PC-9 (cell line): ENCODE measurements around the gene SGSH. TPM values are rescaled to one million over a fixed set of nuclear protein-coding genes. Genes with fewer than 3 reads are reported as not detected.
A peak's percentile ranks its signal among the peaks of the same experiment; 100 is the strongest.

Source experiments
- BruUV-seq: library from RNA; stranded (reverse); fragments of 400-500 nt; replicated peaks from 2 replicates; lab custom pipeline; 2021; lab: Mats Ljungman, UMichigan
- CTCF ChIA-PET: fragments of 300-600 bp; sonication (Branson Sonifier 250); formaldehyde crosslinking; loops from one replicate; lab custom pipeline; 2022; ENCODE audit warnings: antibody characterized with exemption; lab: Charles Lee
- POLR2A ChIA-PET: fragments of 300-600 bp; sonication (Branson Sonifier 250); formaldehyde crosslinking; loops from one replicate; lab custom pipeline; 2022; ENCODE audit warnings: antibody characterized with exemption; ENCODE audit not compliant: unreplicated experiment; lab: Charles Lee
- DNase-seq, 2 experiments: peaks; one replicate each; pipeline versions ENCODE4 v3.0.0 to v3.0.0-alpha.2; 2015 to 2022; ENCODE audit warnings: mixed read lengths in 1 of 2
- H2AFZ ChIP-seq: fragments of 200-600 bp; sonication (generic); 2 replicates; pipeline ENCODE4 v1.8.1; 2017; ENCODE audit warnings: antibody characterized with exemption
- H3F3A ChIP-seq: fragments of 200-600 bp; sonication (generic); 2 replicates; pipeline ENCODE4 v1.8.1; 2017; ENCODE audit warnings: antibody characterized with exemption, mild to moderate bottlenecking, low read depth; ENCODE audit not compliant: insufficient read depth
- H3K27ac ChIP-seq: fragments of 200-600 bp; sonication (generic); 2 replicates; pipeline ENCODE4 v1.6.1; 2016; ENCODE audit warnings: mixed run types
- H3K27me3 ChIP-seq: fragments of 200-600 bp; sonication (generic); 2 replicates; pipeline ENCODE4 v1.6.1; 2016; ENCODE audit warnings: low read depth, mixed run types; ENCODE audit not compliant: insufficient read depth
- H3K36me3 ChIP-seq: fragments of 200-600 bp; sonication (generic); 2 replicates; pipeline ENCODE4 v1.6.1; 2016; ENCODE audit warnings: low read depth, mixed run types
- H3K4me1 ChIP-seq: fragments of 200-600 bp; sonication (generic); replicated peaks from 2 replicates; pipeline ENCODE4 v1.6.1; 2016; ENCODE audit warnings: mixed run types; ENCODE audit not compliant: insufficient read depth
- H3K4me2 ChIP-seq: fragments of 200-600 bp; sonication (generic); 2 replicates; pipeline ENCODE4 v1.6.1; 2017; ENCODE audit warnings: mixed run types
- H3K4me3 ChIP-seq: fragments of 200-600 bp; sonication (generic); 2 replicates; pipeline ENCODE4 v1.6.1; 2016; ENCODE audit warnings: mixed run types
- H3K79me2 ChIP-seq: fragments of 200-600 bp; sonication (generic); 2 replicates; pipeline ENCODE4 v1.6.1; 2017; ENCODE audit warnings: low read depth, mixed run types
- H3K9me2 ChIP-seq: fragments of 200-600 bp; sonication (generic); 2 replicates; pipeline ENCODE4 v1.8.1; 2017; ENCODE audit warnings: mild to moderate bottlenecking; ENCODE audit not compliant: insufficient read depth
- H3K9me3 ChIP-seq: fragments of 200-600 bp; sonication (generic); 2 replicates; pipeline ENCODE4 v1.8.1; 2016; ENCODE audit warnings: low read depth; ENCODE audit not compliant: insufficient read depth
- H4K20me1 ChIP-seq: fragments of 200-600 bp; sonication (generic); 2 replicates; pipeline ENCODE4 v1.8.1; 2017; ENCODE audit not compliant: insufficient read depth
- EZH2 ChIP-seq: fragments of 200-600 bp; sonication (generic); IDR thresholded peaks from 2 replicates; pipeline ENCODE4 v1.8.0; 2017; ENCODE audit warnings: antibody characterized with exemption, low read depth
- intact Hi-C: fragments of 100-400 bp; cut with micrococcal nuclease; formaldehyde crosslinking; loops from one replicate; pipeline ENCODE4 v1.10.0; 2022; ENCODE audit not compliant: unreplicated experiment
- total RNA-seq: library from RNA; stranded (reverse); gene quantifications from 2 replicates; pipeline ENCODE4 v1.2.3, GENCODE V29; 2021
- TF ChIP-seq, protein P1 (sequence below): fragments of 200-600 bp; sonication (generic); conservative IDR thresholded peaks from 2 replicates; pipeline ENCODE4 v1.6.1; 2017; ENCODE audit warnings: mixed run types, antibody characterized with exemption, mild to moderate bottlenecking, moderate library complexity

The SGSH gene
- total RNA-seq, 1 experiment from 2014 or later = 28.4 TPM

DNA sequence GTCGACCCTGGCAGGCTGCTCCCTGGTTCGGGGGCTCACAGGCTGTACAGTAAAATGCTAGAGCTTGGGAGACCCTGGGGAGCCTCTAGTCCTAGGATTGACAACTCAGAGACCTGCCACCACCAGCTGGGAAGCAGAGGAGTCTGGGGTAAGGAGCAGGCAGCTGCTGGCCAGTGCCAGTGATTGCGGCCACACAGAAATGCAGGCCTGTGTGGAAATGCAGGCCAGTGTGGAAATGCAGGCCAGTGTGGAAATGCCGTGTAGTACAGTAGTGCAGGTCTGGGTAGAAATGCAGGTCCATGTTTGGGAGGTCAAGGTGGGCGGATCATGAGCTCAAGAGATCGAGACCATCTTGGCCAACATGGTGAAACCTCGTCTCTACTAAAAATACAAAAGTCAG, 23.5 kb downstream of the SGSH start:
- no TSS peak for BruUV-seq
- Histone ChIP-seq H4K20me1 (no peaks in the 10 kb centered on the region), H3K79me2 (no peaks in the 10 kb centered on the region), H3K36me3 (no peaks in the 10 kb centered on the region), H3K27me3 (no peaks in the 10 kb centered on the region), H3K4me3 (no peak overlapping the region), H3F3A (no peaks in the 10 kb centered on the region), H3K27ac (no peak overlapping the region), H3K4me1 (no peaks in the 10 kb centered on the region), H3K9me3 (no peaks in the 10 kb centered on the region), H2AFZ (no peak overlapping the region), H3K4me2 (no peak overlapping the region), H3K9me2 (no peaks in the 10 kb centered on the region)
- CTCF ChIA-PET = no interaction called here
- POLR2A ChIA-PET = no interaction called here
- DNase-seq = no peak
- no peak for TF ChIP-seq EZH2
- TF ChIP-seq, protein P1, sequence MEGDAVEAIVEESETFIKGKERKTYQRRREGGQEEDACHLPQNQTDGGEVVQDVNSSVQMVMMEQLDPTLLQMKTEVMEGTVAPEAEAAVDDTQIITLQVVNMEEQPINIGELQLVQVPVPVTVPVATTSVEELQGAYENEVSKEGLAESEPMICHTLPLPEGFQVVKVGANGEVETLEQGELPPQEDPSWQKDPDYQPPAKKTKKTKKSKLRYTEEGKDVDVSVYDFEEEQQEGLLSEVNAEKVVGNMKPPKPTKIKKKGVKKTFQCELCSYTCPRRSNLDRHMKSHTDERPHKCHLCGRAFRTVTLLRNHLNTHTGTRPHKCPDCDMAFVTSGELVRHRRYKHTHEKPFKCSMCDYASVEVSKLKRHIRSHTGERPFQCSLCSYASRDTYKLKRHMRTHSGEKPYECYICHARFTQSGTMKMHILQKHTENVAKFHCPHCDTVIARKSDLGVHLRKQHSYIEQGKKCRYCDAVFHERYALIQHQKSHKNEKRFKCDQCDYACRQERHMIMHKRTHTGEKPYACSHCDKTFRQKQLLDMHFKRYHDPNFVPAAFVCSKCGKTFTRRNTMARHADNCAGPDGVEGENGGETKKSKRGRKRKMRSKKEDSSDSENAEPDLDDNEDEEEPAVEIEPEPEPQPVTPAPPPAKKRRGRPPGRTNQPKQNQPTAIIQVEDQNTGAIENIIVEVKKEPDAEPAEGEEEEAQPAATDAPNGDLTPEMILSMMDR = no peak
- intact Hi-C loops = no loop called here

DNA sequence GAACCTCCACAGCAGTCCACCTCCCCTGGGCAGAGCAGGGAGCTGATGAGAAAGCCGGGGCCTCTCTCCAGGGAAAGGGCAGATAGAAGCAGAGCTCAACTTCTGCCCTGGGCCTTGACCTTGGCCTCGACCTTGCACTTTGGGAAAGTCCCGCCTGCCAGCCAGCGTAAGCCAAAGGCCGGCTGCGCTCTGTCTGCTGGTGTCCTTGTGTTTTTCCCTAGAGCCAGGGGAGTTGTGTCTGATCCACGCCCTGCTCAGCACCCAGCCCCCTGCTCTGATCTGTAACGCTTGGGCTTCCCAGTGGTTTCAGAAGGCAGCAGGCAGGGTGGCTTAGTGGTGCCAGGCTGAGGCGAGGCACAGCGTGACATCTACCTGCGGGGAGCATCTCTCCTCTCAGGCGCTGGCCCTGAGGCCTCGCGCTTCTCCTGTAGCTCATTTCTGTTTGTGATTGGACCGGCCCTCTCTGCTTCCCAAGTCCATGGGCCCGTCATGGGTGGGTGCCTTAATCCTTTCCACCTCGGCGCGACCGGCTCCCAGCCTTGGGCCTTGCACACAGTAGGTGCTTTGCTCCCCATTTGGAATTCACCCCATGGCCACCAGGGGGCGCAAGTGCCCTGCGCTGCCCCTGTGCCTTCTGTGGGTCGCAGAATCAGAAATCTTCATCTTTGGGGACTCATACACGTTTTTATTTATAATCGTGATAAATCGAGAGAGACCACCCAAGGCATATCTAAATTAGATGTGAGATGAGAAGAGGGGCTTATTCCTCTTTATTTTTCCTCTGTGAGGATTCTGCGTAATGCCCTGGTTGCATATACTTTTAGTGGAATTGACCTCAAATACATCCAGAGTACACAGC, 24.2 kb downstream of the SGSH start:
- Histone ChIP-seq H3K4me3 (no peak overlapping the region), H3K4me1 (no peaks in the 10 kb centered on the region), H2AFZ (no peak overlapping the region), H3K9me2 (no peaks in the 10 kb centered on the region), H3K79me2 (no peaks in the 10 kb centered on the region), H3K27ac (no peak overlapping the region), H4K20me1 (no peaks in the 10 kb centered on the region), H3K4me2 (no peak overlapping the region), H3K27me3 (no peaks in the 10 kb centered on the region), H3K9me3 (no peaks in the 10 kb centered on the region), H3F3A (no peaks in the 10 kb centered on the region), H3K36me3 (no peaks in the 10 kb centered on the region)
- intact Hi-C loops = no loop called here
- DNase-seq = no peak
- ChIA-PET POLR2A (no interaction called here), CTCF (no interaction called here)
- TF ChIP-seq, protein P1 = peak; percentile 99
- no peak for TF ChIP-seq EZH2
- no TSS peak for BruUV-seq

DNA sequence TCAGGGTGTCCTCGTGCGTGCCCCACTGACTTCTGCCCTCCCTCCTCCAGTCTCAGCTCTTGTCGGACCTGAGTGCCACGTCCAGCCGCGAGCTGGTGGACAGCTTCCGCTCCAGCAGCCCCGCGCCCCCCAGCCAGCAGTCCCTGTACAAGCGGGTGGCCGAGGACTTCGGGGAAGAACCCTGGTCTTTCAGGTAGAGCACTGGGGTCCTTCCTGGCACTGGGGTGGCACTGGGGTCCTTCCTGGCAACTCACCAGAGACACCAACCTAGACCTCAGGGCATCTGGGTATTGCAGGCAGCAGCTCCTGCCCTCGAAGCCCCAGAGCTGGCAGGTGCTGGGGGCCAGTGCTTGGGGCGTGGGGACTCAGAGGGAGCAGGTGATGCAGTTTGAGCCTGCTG, 25.0 kb downstream of the SGSH start:
- Histone ChIP-seq H3K36me3 (no peaks in the 10 kb centered on the region), H3K9me3 (no peaks in the 10 kb centered on the region), H3K27me3 (no peaks in the 10 kb centered on the region), H4K20me1 (no peaks in the 10 kb centered on the region), H3K4me1 (no peaks in the 10 kb centered on the region), H3K4me3 (no peak overlapping the region), H2AFZ (no peak overlapping the region), H3K27ac (no peak overlapping the region), H3K79me2 (no peaks in the 10 kb centered on the region), H3K4me2 (no peak overlapping the region), H3F3A (no peaks in the 10 kb centered on the region), H3K9me2 (no peaks in the 10 kb centered on the region)
- BruUV-seq = no TSS peak
- POLR2A ChIA-PET = no interaction called here
- TF ChIP-seq, protein P1 = no peak
- no peak for TF ChIP-seq EZH2
- CTCF ChIA-PET = no interaction called here
- no peak for DNase-seq
- intact Hi-C loops = no loop called here
